ENCODE measurements around the gene NOC2L. TPM values are rescaled to one million over a fixed set of nuclear protein-coding genes. Genes with fewer than 3 reads are reported as not detected.
"Not testable (repeated sequence)": the region's sequence is repeated elsewhere in the genome, so short reads cannot be mapped to it uniquely, and the experiment has no call there.

Gene NOC2L
- total RNA-seq, 1 experiment from 2014 or later: 68.1 TPM

GRCh38 chr1:904310-904950 lies 54.6 kb downstream of the NOC2L start:
- DNase-seq (ENCODE audit: low read depth): peak; percentile 76

- DNase-seq (ENCODE audit: low read depth): no peak
Measured at GRCh38 chr1:903721-904271, 55.3 kb downstream of the NOC2L start.

- no peak for DNase-seq (ENCODE audit: low read depth)
Measured at GRCh38 chr1:903305-903704, 55.8 kb downstream of the NOC2L start.

- DNase-seq (ENCODE audit: low read depth): no peak
Measured at GRCh38 chr1:902802-903201, 56.3 kb downstream of the NOC2L start.

GRCh38 chr1:901108-901859 lies 57.8 kb downstream of the NOC2L start:
- DNase-seq (ENCODE audit: low read depth): no peak

- DNase-seq (ENCODE audit: low read depth): no peak
Measured at GRCh38 chr1:899636-900317, 59.3 kb downstream of the NOC2L start.

GRCh38 chr1:897951-898350 lies 61.1 kb downstream of the NOC2L start:
- DNase-seq (ENCODE audit: low read depth): not testable (repeated sequence)

- DNase-seq (ENCODE audit: low read depth): no peak
Measured at GRCh38 chr1:897226-897625, 61.8 kb downstream of the NOC2L start.

Other genes with a start within 250 kb of the NOC2L start
- 0.20 and 0.48 TPM in 2 replicates for gene SAMD11, start 35.3 kb downstream of the NOC2L start, total RNA-seq (2014; rRNA removed; shearing (Covaris generic))
- gene KLHL17, start 1.3 kb upstream of the NOC2L start, total RNA-seq (2014; rRNA removed; shearing (Covaris generic)): 5.0 and 5.4 TPM in 2 replicates
- gene PLEKHN1, start 7.2 kb upstream of the NOC2L start, total RNA-seq (2014; rRNA removed; shearing (Covaris generic)): 0.60 and 0.88 TPM in 2 replicates
- gene PERM1, start 22.8 kb upstream of the NOC2L start, total RNA-seq (2014; rRNA removed; shearing (Covaris generic)): 0.12 TPM in 1 of 2 replicates, not detected in the other
- gene HES4, start 40.8 kb upstream of the NOC2L start, total RNA-seq (2014; rRNA removed; shearing (Covaris generic)): 0.39 and 0.48 TPM in 2 replicates
- gene ISG15, start 54.2 kb upstream of the NOC2L start, total RNA-seq (2014; rRNA removed; shearing (Covaris generic)): 77.9 and 78.8 TPM in 2 replicates
- gene AGRN, start 60.9 kb upstream of the NOC2L start, total RNA-seq (2014; rRNA removed; shearing (Covaris generic)): 42.8 and 64.0 TPM in 2 replicates
- not detected in 2 replicates for gene RNF223, start 115.0 kb upstream of the NOC2L start, total RNA-seq (2014; rRNA removed; shearing (Covaris generic))
- 10.3 and 16.2 TPM in 2 replicates for gene C1orf159, start 156.8 kb upstream of the NOC2L start, total RNA-seq (2014; rRNA removed; shearing (Covaris generic))
- not detected in 2 replicates for gene TTLL10, start 214.6 kb upstream of the NOC2L start, total RNA-seq (2014; rRNA removed; shearing (Covaris generic))
- gene TNFRSF18, start 247.3 kb upstream of the NOC2L start, total RNA-seq (2014; rRNA removed; shearing (Covaris generic)): not detected in 2 replicates